Activated CD8-positive, alpha-beta T cell treated with anti-CD3 and anti-CD28 coated beads, Interleukin-2, amount 10 ng/mL, durations not matched to agents 7 days and 5 days (primary cell): ENCODE data around the gene PDE9A. TPM values are rescaled to one million over a fixed set of nuclear protein-coding genes. Genes with fewer than 3 reads are reported as not detected.
A peak's percentile ranks its signal among the peaks of the same experiment; 100 is the strongest.
"Not testable (repeated sequence)": the region's sequence is repeated elsewhere in the genome, so short reads cannot be mapped to it uniquely, and the experiment has no call there.

ENCODE experiments used
- ATAC-seq: fragments of 150-1000 bp; cut with Tn5 transposase; one replicate; pipeline ENCODE4 v1.10.0; 2021; ENCODE audit warnings: moderate library complexity
- CTCF ChIA-PET: fragments of 350-600 bp; sonication (Branson Sonifier 250); formaldehyde crosslinking; loops from one replicate; lab custom pipeline; 2021; ENCODE audit warnings: antibody characterized with exemption; lab: Charles Lee
- POLR2A ChIA-PET: fragments of 350-600 bp; sonication (Branson Sonifier 250); formaldehyde crosslinking; loops from one replicate; lab custom pipeline; 2021; ENCODE audit warnings: antibody characterized with exemption; lab: Charles Lee
- DNase-seq: peaks from one replicate; pipeline ENCODE4 v3.0.0-alpha.2; 2020
- H3K27ac Mint-ChIP-seq: one replicate; pipeline ENCODE4 v1.8.0; 2021; ENCODE audit warnings: mild to moderate bottlenecking, mixed read lengths
- H3K27me3 Mint-ChIP-seq: one replicate; pipeline ENCODE4 v1.8.0; 2021; ENCODE audit warnings: low read depth, mixed read lengths
- H3K36me3 Mint-ChIP-seq: one replicate; pipeline ENCODE4 v1.8.0; 2021; ENCODE audit warnings: low read depth, mixed read lengths
- H3K4me1 Mint-ChIP-seq: one replicate; pipeline ENCODE4 v1.8.0; 2021; ENCODE audit warnings: low read depth, mixed read lengths
- H3K4me3 Mint-ChIP-seq: one replicate; pipeline ENCODE4 v1.8.0; 2021; ENCODE audit warnings: mild to moderate bottlenecking, mixed read lengths
- H3K9me3 Mint-ChIP-seq: one replicate; pipeline ENCODE4 v1.8.0; 2022; ENCODE audit warnings: mixed read lengths; ENCODE audit not compliant: insufficient read depth
- total RNA-seq, 2 experiments: library from RNA; stranded (reverse); gene quantifications; one replicate each; pipeline ENCODE4 v1.2.3, GENCODE V29; 2021

Gene PDE9A
- 10 to 100 TPM in 1 of 2 experiments, 1 to 10 TPM in 1; 8.3 to 10.8 TPM for total RNA-seq

DNA sequence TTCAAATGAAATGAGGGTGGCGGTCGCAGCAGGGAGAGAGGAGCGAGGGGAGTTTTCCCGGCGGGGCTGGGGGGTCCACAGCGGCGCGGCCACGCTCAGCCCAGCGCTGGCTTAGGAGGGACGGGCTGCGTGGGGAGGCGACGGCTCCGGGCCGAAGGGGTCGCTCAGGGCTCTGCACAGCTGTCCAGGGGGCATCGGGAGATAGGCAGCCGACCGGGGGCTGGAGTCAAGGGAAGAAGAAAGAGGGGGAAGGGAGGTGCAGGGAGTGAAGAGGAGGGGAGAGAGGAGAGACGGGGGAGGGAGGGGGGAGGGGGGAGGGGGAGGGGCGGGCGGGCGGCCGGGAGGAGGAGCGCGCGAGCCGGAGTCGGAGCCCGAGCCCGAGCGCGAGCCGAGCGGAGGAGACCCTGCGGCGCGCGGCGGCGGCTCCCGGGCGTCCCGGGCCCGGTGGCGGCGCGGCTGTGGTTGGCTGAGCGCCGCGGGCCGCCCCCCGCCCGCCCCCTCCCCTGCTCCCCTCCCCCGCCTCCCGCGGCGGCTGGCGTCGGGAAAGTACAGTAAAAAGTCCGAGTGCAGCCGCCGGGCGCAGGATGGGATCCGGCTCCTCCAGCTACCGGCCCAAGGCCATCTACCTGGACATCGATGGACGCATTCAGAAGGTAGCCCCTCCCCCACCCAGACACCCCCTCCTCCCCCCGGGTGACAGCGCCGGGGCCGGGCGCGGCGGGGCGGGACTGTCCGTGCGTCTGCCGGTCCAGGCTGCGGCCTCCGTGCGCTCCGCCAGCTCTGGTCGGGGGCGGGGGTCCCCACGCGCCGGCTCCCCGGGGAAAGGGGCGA is at the start of gene PDE9A:
PDE9A (plus strand) TSS at position 391 of the 831 bp plus-strand sequence; CDS start at position 585, 194 bp downstream.
- peak within 1 kb of the TSS; percentile 66 for H3K4me3 Mint-ChIP-seq
- peak; percentile 34 for DNase-seq
- H3K27ac Mint-ChIP-seq = peak within 1 kb of the TSS; percentile 43
- H3K27me3 Mint-ChIP-seq = peaks cover 26% of the 10 kb centered on the region
- H3K36me3 Mint-ChIP-seq = no peaks in the 10 kb centered on the region
- ChIA-PET CTCF (interaction anchor here (1.0 to 2.0 kb wide), 5 partner anchors 18 to 239 kb away, joined by 3 to 8 read pairs (median 3); partner anchors contain the start of gene NDUFV3), POLR2A (interaction anchor here (0.6 to 1.3 kb wide), 2 partner anchors 239 to 1367 kb away, joined by 4 read pairs; no protein-coding TSS in a partner anchor)
- no peaks in the 10 kb centered on the region for H3K9me3 Mint-ChIP-seq
- H3K4me1 Mint-ChIP-seq = peaks cover 22% of the 10 kb centered on the region
- peak; percentile 59 for ATAC-seq

DNA sequence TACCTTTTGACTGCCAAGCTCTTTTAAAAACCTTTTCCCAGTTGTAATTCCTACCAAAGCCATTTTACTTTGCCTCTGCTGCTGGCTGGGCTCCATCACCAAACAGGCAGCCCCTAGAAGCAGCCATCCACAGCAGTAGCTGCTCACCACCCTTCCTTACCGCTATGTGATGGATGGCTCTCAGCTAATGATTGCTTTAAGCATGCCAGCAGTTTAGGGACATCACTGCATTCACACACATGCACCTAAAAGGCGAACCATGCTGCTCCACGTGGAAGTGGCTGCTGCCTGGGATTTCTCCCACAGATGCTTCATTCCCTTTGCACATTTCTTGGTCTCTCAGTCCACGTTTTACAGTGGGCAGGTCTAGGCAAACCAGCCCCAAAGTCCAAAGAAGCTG is 46.3 kb upstream of the PDE9A start:
- no peak for ATAC-seq
- peaks cover 1% of the 10 kb centered on the region for H3K36me3 Mint-ChIP-seq
- no peak for DNase-seq
- peaks cover 15% of the 10 kb centered on the region for H3K27me3 Mint-ChIP-seq
- POLR2A ChIA-PET = no interaction called here
- no peak overlapping the region for H3K4me3 Mint-ChIP-seq
- peaks cover 4% of the 10 kb centered on the region for H3K4me1 Mint-ChIP-seq
- CTCF ChIA-PET = interaction anchor here (1.5 kb wide), 1 partner anchor 14 kb away, joined by 6 read pairs; no protein-coding TSS in a partner anchor
- peaks cover 18% of the 10 kb centered on the region for H3K9me3 Mint-ChIP-seq
- H3K27ac Mint-ChIP-seq = no peak overlapping the region

DNA sequence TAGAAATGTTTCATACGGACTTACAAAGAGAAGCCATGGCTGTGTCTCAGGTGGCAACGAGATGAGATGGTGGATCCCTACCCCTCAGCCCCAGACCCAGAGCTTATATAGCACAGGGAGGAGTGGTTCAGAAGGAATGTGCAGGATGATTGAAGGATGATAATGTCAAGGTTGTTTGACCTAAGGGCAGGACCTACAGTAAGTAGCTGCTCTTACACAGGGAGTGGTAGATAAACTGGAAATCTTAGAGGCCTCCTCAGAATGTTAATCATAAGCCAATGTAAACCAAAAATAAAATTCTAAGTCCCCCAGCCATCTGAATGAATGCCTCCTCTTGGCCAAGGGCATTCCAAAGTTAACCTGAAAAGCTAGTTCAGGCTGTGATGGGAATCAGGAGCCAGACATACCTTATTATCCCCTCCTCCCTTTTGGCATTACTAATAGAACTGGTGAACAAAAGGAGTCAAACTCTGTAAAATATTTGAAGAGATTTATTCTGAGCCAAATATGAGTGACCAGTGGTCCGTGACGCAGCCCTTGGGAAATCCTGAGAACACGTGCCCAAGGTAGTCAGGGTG is 45.8 kb upstream of the PDE9A start:
- Mint-ChIP-seq H3K9me3 (peaks cover 22% of the 10 kb centered on the region), H3K4me1 (peaks cover 4% of the 10 kb centered on the region), H3K27ac (no peak overlapping the region), H3K36me3 (peaks cover 1% of the 10 kb centered on the region), H3K27me3 (peaks cover 15% of the 10 kb centered on the region), H3K4me3 (no peak overlapping the region)
- ATAC-seq (no peak), DNase-seq (no peak)
- ChIA-PET CTCF (interaction anchor here (1.5 kb wide), 1 partner anchor 14 kb away, joined by 6 read pairs; no protein-coding TSS in a partner anchor), POLR2A (no interaction called here)

DNA sequence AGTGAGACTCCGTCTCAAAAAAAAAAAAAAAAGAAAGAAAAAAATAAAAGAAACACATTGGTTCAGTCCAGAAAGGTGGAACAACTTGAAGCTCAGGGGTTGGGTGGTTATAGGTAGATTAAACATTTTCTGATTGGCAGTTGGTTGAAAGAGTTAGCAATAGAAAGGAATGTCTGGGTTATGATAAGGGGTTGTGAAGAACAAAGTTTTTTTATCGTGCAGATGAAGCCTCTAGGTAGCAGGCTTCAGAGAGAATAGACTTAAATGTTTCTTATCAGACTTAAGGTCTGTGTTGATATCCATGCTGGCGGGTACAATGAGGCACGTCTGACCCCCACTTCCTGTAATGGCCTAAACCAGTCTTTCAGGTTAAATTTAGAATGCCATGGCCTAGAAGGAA is 45.0 kb upstream of the PDE9A start:
- Mint-ChIP-seq H3K27ac (no peak overlapping the region), H3K4me1 (peaks cover 4% of the 10 kb centered on the region), H3K27me3 (peaks cover 21% of the 10 kb centered on the region), H3K36me3 (peaks cover 1% of the 10 kb centered on the region), H3K9me3 (peaks cover 24% of the 10 kb centered on the region), H3K4me3 (no peak overlapping the region)
- ChIA-PET CTCF (interaction anchor here (1.5 kb wide), 1 partner anchor 15 kb away, joined by 6 read pairs; no protein-coding TSS in a partner anchor), POLR2A (no interaction called here)
- DNase-seq = no peak
- ATAC-seq = no peak

DNA sequence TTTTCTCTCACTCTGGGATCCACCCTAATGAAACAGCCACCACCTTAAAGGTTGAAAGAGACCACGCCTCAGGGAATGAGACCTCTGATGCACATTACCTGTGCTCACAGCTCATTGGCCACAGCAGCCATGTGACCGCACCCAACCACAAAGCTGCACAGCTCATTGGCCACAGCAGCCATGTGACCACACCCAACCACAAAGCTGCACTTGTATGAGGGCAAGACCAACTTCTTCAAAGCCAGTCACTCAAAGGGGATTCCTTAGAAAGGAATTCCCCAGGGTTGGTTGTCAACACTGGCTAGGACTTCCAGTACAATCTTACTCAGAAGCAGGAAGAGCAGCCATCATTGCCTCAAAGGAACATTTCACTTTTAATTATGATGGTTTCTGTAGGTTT is 43.6 kb upstream of the PDE9A start:
- peaks cover 19% of the 10 kb centered on the region for H3K9me3 Mint-ChIP-seq
- no peak overlapping the region for H3K27ac Mint-ChIP-seq
- H3K27me3 Mint-ChIP-seq = peaks cover 18% of the 10 kb centered on the region
- H3K36me3 Mint-ChIP-seq = no peaks in the 10 kb centered on the region
- peak; percentile 52 for ATAC-seq
- ChIA-PET POLR2A (no interaction called here), CTCF (no interaction called here)
- H3K4me1 Mint-ChIP-seq = peaks cover 4% of the 10 kb centered on the region
- peak; percentile 68 for DNase-seq
- no peak overlapping the region for H3K4me3 Mint-ChIP-seq

GRCh38 chr21:42611852-42612251 is 41.6 kb upstream of the PDE9A start:
- DNase-seq = no peak
- ChIA-PET CTCF (no interaction called here), POLR2A (no interaction called here)
- peaks cover 14% of the 10 kb centered on the region for H3K9me3 Mint-ChIP-seq
- no peaks in the 10 kb centered on the region for H3K36me3 Mint-ChIP-seq
- H3K27me3 Mint-ChIP-seq = peaks cover 17% of the 10 kb centered on the region
- no peak for ATAC-seq
- H3K4me1 Mint-ChIP-seq = peaks cover 4% of the 10 kb centered on the region
- no peak overlapping the region for H3K27ac Mint-ChIP-seq
- H3K4me3 Mint-ChIP-seq = no peak overlapping the region

GRCh38 chr21:42612390-42612789 is 41.0 kb upstream of the PDE9A start:
- Mint-ChIP-seq H3K27ac (no peak overlapping the region), H3K4me3 (no peak overlapping the region), H3K27me3 (peaks cover 16% of the 10 kb centered on the region), H3K36me3 (no peaks in the 10 kb centered on the region), H3K9me3 (peaks cover 14% of the 10 kb centered on the region), H3K4me1 (peaks cover 4% of the 10 kb centered on the region)
- POLR2A ChIA-PET = no interaction called here
- no peak for DNase-seq
- no peak for ATAC-seq
- CTCF ChIA-PET = no interaction called here

GRCh38 chr21:42613756-42614155 is 39.7 kb upstream of the PDE9A start:
- no peak overlapping the region for H3K27ac Mint-ChIP-seq
- no peak for DNase-seq

GRCh38 chr21:42614396-42614795 is 39.0 kb upstream of the PDE9A start:
- peak overlapping the region; percentile 65 for H3K27ac Mint-ChIP-seq
- no peaks in the 10 kb centered on the region for H3K36me3 Mint-ChIP-seq
- POLR2A ChIA-PET = interaction anchor here (1.2 kb wide), 1 partner anchor 11 kb away, joined by 3 read pairs; no protein-coding TSS in a partner anchor
- ATAC-seq (peak; percentile 65), DNase-seq (peak; percentile 66)
- H3K4me1 Mint-ChIP-seq = peaks cover 4% of the 10 kb centered on the region
- H3K9me3 Mint-ChIP-seq = peaks cover 10% of the 10 kb centered on the region
- no peak overlapping the region for H3K4me3 Mint-ChIP-seq
- CTCF ChIA-PET = interaction anchor here (1.2 kb wide), 1 partner anchor 20 kb away, joined by 5 read pairs; no protein-coding TSS in a partner anchor
- H3K27me3 Mint-ChIP-seq = peaks cover 21% of the 10 kb centered on the region

More at GRCh38 chr21:42613756-42614155, 39.7 kb upstream of the PDE9A start:
- no peaks in the 10 kb centered on the region for H3K36me3 Mint-ChIP-seq
- no peak for ATAC-seq
- H3K4me3 Mint-ChIP-seq = no peak overlapping the region
- ChIA-PET CTCF (no interaction called here), POLR2A (no interaction called here)
- peaks cover 14% of the 10 kb centered on the region for H3K9me3 Mint-ChIP-seq
- peaks cover 21% of the 10 kb centered on the region for H3K27me3 Mint-ChIP-seq
- peaks cover 4% of the 10 kb centered on the region for H3K4me1 Mint-ChIP-seq

- ATAC-seq (peak; percentile 77), DNase-seq (peak; percentile 74)
- Mint-ChIP-seq H3K9me3 (peaks cover 9% of the 10 kb centered on the region), H3K27me3 (peaks cover 21% of the 10 kb centered on the region), H3K4me3 (no peak overlapping the region), H3K4me1 (peaks cover 1% of the 10 kb centered on the region), H3K27ac (no peak overlapping the region), H3K36me3 (no peaks in the 10 kb centered on the region)
- ChIA-PET POLR2A (interaction anchor here (1.2 kb wide), 1 partner anchor 11 kb away, joined by 3 read pairs; no protein-coding TSS in a partner anchor), CTCF (interaction anchor here (1.2 kb wide), 1 partner anchor 21 kb away, joined by 5 read pairs; no protein-coding TSS in a partner anchor)
Measured at GRCh38 chr21:42614811-42615351, 38.5 kb upstream of the PDE9A start.

GRCh38 chr21:42615377-42615776 is 38.0 kb upstream of the PDE9A start:
- ChIA-PET POLR2A (interaction anchor here (1.2 kb wide), 1 partner anchor 10 kb away, joined by 3 read pairs; no protein-coding TSS in a partner anchor), CTCF (interaction anchor here (1.2 kb wide), 1 partner anchor 21 kb away, joined by 5 read pairs; no protein-coding TSS in a partner anchor)
- DNase-seq, H3K36me3 Mint-ChIP-seq, H3K4me3 Mint-ChIP-seq, H3K9me3 Mint-ChIP-seq, H3K27ac Mint-ChIP-seq, H3K4me1 Mint-ChIP-seq, ATAC-seq: not testable (repeated sequence)
- H3K27me3 Mint-ChIP-seq = peaks cover 21% of the 10 kb centered on the region
